Prostate gland (tissue), 2 donors: ENCODE results near the gene PEF1. TPM values are rescaled to one million over a fixed set of nuclear protein-coding genes. Genes with fewer than 3 reads are reported as not detected.

Experiments used
- DNase-seq: peaks from one replicate; pipeline ENCODE4 v3.0.0-alpha.2; 2019; ENCODE audit warnings: low spot score
- H3K27ac ChIP-seq, 2 donors: fragments of 200-600 bp; sonication (generic); 2 replicates each; pipeline ENCODE4 v1.5.1; 2017 to 2019
- H3K27me3 ChIP-seq: fragments of 200-600 bp; sonication (generic); replicated peaks from 2 replicates; pipeline ENCODE4 v1.5.1; 2019; ENCODE audit not compliant: insufficient read depth
- H3K36me3 ChIP-seq, 2 donors: fragments of 200-600 bp; sonication (generic); 1 replicate in 1 of 2; 2 replicates in 1 of 2; pipeline versions ENCODE4 v1.5.1 to v1.8.1; 2017 to 2019
- H3K4me1 ChIP-seq: fragments of 200-600 bp; sonication (generic); replicated peaks from 2 replicates; pipeline ENCODE4 v1.5.1; 2019
- H3K4me3 ChIP-seq, 2 donors: fragments of 200-600 bp; sonication (generic); 2 replicates each; pipeline ENCODE4 v1.5.1; 2017 to 2019
- H3K9me3 ChIP-seq: fragments of 200-600 bp; sonication (generic); 2 replicates; pipeline ENCODE4 v1.5.1; 2017
- POLR2A ChIP-seq: fragments of 450-650 bp; IDR thresholded peaks from one replicate; pipeline ENCODE4 v1.6.1; 2016; ENCODE audit warnings: antibody characterized with exemption, mild to moderate bottlenecking
- POLR2AphosphoS5 ChIP-seq: sonication (generic); formaldehyde crosslinking; IDR thresholded peaks from one replicate; pipeline ENCODE4 v1.6.1; 2017; ENCODE audit warnings: antibody characterized with exemption
- WGBS: methylation state at CpG from one replicate; pipeline ENCODE4 v1.1.5; 2018; 5-methylcytosine and 5-hydroxymethylcytosine counted together
- intact Hi-C: fragments of 100-400 bp; cut with DNase I; formaldehyde crosslinking; loops from one replicate; pipeline ENCODE4 v1.14.2; 2022
- total RNA-seq, 2 donors: library from RNA; depleted of rRNA; stranded (reverse); fragments of >200 nt; gene quantifications; one replicate each; pipeline ENCODE4 v1.1.0, GENCODE V29; 2016
- TF ChIP-seq, protein P1 (sequence below), 4 experiments: fragments of 200-600 bp in 2 of 4; fragments of 450-650 bp in 2 of 4; sonication (generic) in 2 of 4; IDR thresholded peaks; 1 replicate in 3 of 4; 2 replicates in 1 of 4; pipeline ENCODE4 v1.5.1; 2016 to 2019; ENCODE audit warnings: antibody characterized with exemption in 4 of 4, mild to moderate bottlenecking in 2 of 4, moderate library complexity in 2 of 4

Gene PEF1
- total RNA-seq, 2 donors from 2014 or later, result 83.1 to 99.5 TPM

DNA sequence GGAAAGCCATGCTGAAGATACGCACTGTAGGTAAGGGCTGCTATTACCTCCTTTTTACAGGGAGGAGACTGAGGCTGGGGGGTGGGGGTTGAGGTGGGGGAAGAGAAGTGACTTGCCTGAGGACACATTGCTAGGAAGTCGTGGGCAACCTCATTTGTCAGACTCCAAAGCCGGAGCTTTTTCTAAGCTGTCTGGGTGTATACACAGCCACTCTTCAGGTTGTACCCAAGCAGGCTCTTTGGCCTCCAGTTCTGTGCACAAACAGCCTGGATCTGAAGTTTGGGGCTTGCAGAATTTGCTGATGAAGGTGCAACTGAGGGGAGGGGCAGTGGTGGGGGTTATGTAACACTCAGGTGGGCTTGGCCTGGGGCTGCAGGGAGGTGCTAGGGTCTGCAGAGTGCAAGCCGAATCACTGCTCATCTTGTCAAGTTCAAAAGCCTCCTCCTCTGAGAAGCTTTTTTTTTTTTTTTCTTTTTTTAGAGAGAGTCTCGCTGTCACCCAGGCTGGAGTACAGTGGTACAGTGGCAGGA, 51.5 kb downstream of the PEF1 start:
- no peak for DNase-seq
- TF ChIP-seq, protein P1, sequence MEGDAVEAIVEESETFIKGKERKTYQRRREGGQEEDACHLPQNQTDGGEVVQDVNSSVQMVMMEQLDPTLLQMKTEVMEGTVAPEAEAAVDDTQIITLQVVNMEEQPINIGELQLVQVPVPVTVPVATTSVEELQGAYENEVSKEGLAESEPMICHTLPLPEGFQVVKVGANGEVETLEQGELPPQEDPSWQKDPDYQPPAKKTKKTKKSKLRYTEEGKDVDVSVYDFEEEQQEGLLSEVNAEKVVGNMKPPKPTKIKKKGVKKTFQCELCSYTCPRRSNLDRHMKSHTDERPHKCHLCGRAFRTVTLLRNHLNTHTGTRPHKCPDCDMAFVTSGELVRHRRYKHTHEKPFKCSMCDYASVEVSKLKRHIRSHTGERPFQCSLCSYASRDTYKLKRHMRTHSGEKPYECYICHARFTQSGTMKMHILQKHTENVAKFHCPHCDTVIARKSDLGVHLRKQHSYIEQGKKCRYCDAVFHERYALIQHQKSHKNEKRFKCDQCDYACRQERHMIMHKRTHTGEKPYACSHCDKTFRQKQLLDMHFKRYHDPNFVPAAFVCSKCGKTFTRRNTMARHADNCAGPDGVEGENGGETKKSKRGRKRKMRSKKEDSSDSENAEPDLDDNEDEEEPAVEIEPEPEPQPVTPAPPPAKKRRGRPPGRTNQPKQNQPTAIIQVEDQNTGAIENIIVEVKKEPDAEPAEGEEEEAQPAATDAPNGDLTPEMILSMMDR (IDR thresholded peaks at IDR 0.05), result no peak
- TF ChIP-seq POLR2A (no peak), POLR2AphosphoS5 (no peak)
- Histone ChIP-seq H3K27ac (no peak overlapping the region), H3K9me3 (no peaks in the 10 kb centered on the region), H3K27me3 (no peaks in the 10 kb centered on the region), H3K36me3 (no peaks in the 10 kb centered on the region), H3K4me3 (no peak overlapping the region), H3K4me1 (no peaks in the 10 kb centered on the region)
- 90% methylated on average over 5 of the region's 5 CpGs for WGBS
- intact Hi-C loops, result no loop called here

DNA sequence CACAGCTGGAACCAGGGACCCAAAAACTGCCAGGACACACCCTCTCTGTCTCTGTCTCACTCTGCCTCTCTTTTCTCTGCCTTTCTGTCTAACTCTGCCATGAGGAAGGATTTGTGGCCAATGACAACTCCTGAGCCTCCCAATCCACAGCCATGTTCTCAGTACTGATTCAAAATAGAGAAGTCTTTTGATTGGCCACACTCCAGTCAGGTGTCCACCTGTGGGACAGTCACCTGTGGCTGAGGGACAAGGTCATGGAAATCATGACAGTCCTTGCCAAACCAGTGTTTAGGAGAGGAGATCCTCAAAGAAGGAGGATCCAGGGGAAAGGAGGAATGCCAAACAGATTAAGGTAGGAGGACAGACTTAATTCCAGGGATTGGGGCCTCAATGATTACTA, 52.5 kb downstream of the PEF1 start:
- TF ChIP-seq POLR2A (no peak), POLR2AphosphoS5 (no peak)
- TF ChIP-seq, protein P1 (IDR thresholded peaks at IDR 0.05), result no peak
- no peaks in the 10 kb centered on the region for H3K4me1 ChIP-seq
- intact Hi-C loops, result no loop called here
- H3K27me3 ChIP-seq, result no peaks in the 10 kb centered on the region
- no peaks in the 10 kb centered on the region for H3K36me3 ChIP-seq
- no peak overlapping the region for H3K27ac ChIP-seq
- no peaks in the 10 kb centered on the region for H3K9me3 ChIP-seq
- no peak for DNase-seq
- H3K4me3 ChIP-seq, result no peak overlapping the region

GRCh38 chr1:31591425-31592093, 53.1 kb downstream of the PEF1 start:
- TF ChIP-seq POLR2AphosphoS5 (no peak), POLR2A (no peak)
- TF ChIP-seq, protein P1 (IDR thresholded peaks at IDR 0.05), result no peak
- intact Hi-C loops, result no loop called here

GRCh38 chr1:31588751-31589515, 55.7 kb downstream of the PEF1 start:
- H3K9me3 ChIP-seq, result no peaks in the 10 kb centered on the region
- intact Hi-C loops, result no loop called here
- TF ChIP-seq POLR2AphosphoS5 (no peak), POLR2A (no peak)
- TF ChIP-seq, protein P1 (IDR thresholded peaks at IDR 0.05), result no peak
- no peaks in the 10 kb centered on the region for H3K4me1 ChIP-seq
- H3K27me3 ChIP-seq, result no peaks in the 10 kb centered on the region
- no peak for DNase-seq
- peak overlapping the region; percentile 29 to 33 for H3K4me3 ChIP-seq
- H3K36me3 ChIP-seq, result no peaks in the 10 kb centered on the region
- H3K27ac ChIP-seq, result peak overlapping the region; percentile 64 to 80
- 13% methylated on average over 61 of the region's 62 CpGs for WGBS

More at GRCh38 chr1:31591425-31592093, 53.1 kb downstream of the PEF1 start:
- Histone ChIP-seq H3K27ac (no peak overlapping the region), H3K36me3 (no peaks in the 10 kb centered on the region), H3K4me1 (no peaks in the 10 kb centered on the region), H3K9me3 (no peaks in the 10 kb centered on the region), H3K27me3 (no peaks in the 10 kb centered on the region), H3K4me3 (no peak overlapping the region)
- DNase-seq, result no peak
- 34% methylated on average over 11 of the region's 11 CpGs for WGBS
